Measurements from ENCODE around the gene CCR5AS.

- TF ChIP-seq POLR2A (IDR thresholded peaks at IDR 0.05; ENCODE audit: low read length) = no peak
- no peak for TF ChIP-seq GATA1 (IDR thresholded peaks at IDR 0.05; ENCODE audit: low read depth, low read length)
These were observed 32.1 kb downstream of the CCR5AS start for GRCh38 chr3:46374755-46375154.

Data from erythroblast (primary cell).